Measurements from ENCODE around the gene CDK5. TPM values are rescaled to one million over a fixed set of nuclear protein-coding genes. Genes with fewer than 3 reads are reported as not detected.

The CDK5 gene
- total and polyA plus RNA-seq, 2 of the 13 experiments (the other 11 are each of a cell fraction or from before 2014, with no cell fraction given) = 16.4 to 21.3 TPM

DNA sequence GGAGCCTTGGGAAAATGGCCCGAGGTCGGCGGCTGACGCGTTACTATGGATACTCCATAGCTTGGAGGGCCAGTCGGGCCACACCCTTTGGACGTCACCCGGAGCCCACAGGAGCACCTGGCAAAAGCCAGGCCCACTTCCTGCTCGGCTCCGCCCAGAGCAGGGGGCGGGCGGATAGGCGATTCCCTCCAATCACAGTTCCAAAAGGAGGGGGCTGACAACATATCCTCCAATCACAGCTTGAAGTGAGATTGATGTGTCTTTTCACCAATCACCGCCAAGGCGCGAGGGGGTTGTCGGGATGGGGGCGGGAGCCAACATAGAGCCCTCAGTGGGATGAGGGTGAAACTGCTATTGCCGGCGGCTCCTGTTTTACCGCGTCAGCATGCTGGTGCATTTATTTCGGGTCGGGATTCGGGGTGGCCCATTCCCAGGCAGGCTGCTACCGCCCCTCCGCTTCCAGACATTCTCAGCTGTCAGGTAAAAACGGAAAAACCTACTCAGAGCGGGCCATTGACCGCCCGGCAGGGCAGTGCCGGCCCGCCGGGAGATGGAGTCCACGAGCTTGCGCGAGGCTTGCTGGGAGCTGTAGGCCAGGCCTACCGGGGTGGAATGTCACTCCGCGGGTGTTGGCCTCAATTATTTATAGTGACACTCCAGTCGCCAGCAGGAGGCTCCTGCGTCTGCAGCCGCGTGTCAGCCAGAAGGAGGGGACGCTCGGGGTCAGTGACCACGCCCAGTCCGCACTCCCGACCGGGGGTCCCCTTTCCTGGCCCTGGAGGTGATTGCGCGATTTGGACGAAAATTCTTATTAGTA lies 29.4 kb downstream of the CDK5 start, which contains the start of gene ABCB8 (continued):
- TF ChIP-seq PHF5A (CRISPR knock-in tag; IDR thresholded peaks at IDR 0.05; ENCODE audit: low read depth, unreplicated experiment) = peak; percentile 60
- TF ChIP-seq, protein P1, sequence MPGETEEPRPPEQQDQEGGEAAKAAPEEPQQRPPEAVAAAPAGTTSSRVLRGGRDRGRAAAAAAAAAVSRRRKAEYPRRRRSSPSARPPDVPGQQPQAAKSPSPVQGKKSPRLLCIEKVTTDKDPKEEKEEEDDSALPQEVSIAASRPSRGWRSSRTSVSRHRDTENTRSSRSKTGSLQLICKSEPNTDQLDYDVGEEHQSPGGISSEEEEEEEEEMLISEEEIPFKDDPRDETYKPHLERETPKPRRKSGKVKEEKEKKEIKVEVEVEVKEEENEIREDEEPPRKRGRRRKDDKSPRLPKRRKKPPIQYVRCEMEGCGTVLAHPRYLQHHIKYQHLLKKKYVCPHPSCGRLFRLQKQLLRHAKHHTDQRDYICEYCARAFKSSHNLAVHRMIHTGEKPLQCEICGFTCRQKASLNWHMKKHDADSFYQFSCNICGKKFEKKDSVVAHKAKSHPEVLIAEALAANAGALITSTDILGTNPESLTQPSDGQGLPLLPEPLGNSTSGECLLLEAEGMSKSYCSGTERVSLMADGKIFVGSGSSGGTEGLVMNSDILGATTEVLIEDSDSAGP (CRISPR knock-in tag; IDR thresholded peaks at IDR 0.05; ENCODE audit: borderline replicate concordance) = peak; percentile 71; the same call in 1 of the 2 replicates
- no peak for TF ChIP-seq U2AF1 (optimal IDR thresholded peaks at IDR 0.05; ENCODE audit: low read depth, low read length)
- TF ChIP-seq, protein P2, sequence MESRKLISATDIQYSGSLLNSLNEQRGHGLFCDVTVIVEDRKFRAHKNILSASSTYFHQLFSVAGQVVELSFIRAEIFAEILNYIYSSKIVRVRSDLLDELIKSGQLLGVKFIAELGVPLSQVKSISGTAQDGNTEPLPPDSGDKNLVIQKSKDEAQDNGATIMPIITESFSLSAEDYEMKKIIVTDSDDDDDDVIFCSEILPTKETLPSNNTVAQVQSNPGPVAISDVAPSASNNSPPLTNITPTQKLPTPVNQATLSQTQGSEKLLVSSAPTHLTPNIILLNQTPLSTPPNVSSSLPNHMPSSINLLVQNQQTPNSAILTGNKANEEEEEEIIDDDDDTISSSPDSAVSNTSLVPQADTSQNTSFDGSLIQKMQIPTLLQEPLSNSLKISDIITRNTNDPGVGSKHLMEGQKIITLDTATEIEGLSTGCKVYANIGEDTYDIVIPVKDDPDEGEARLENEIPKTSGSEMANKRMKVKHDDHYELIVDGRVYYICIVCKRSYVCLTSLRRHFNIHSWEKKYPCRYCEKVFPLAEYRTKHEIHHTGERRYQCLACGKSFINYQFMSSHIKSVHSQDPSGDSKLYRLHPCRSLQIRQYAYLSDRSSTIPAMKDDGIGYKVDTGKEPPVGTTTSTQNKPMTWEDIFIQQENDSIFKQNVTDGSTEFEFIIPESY (CRISPR knock-in tag; IDR thresholded peaks at IDR 0.05) = no peak
- TF ChIP-seq RARG (CRISPR knock-in tag; IDR thresholded peaks at IDR 0.05; ENCODE audit: low read depth) = no peak
- no peak for TF ChIP-seq GATA4 (IDR thresholded peaks at IDR 0.05; ENCODE audit: borderline replicate concordance, low read depth)
- TF ChIP-seq SETDB1 (CRISPR knock-in tag; IDR thresholded peaks at IDR 0.05; ENCODE audit: borderline replicate concordance) = no peak
- TF ChIP-seq ZFP41 (CRISPR knock-in tag; IDR thresholded peaks at IDR 0.05; ENCODE audit: borderline replicate concordance) = no peak
- TF ChIP-seq ZZZ3 (CRISPR knock-in tag; IDR thresholded peaks at IDR 0.05; ENCODE audit: borderline replicate concordance) = peak; percentile 66; the same call in 1 of the 2 replicates
- TF ChIP-seq, protein P3, sequence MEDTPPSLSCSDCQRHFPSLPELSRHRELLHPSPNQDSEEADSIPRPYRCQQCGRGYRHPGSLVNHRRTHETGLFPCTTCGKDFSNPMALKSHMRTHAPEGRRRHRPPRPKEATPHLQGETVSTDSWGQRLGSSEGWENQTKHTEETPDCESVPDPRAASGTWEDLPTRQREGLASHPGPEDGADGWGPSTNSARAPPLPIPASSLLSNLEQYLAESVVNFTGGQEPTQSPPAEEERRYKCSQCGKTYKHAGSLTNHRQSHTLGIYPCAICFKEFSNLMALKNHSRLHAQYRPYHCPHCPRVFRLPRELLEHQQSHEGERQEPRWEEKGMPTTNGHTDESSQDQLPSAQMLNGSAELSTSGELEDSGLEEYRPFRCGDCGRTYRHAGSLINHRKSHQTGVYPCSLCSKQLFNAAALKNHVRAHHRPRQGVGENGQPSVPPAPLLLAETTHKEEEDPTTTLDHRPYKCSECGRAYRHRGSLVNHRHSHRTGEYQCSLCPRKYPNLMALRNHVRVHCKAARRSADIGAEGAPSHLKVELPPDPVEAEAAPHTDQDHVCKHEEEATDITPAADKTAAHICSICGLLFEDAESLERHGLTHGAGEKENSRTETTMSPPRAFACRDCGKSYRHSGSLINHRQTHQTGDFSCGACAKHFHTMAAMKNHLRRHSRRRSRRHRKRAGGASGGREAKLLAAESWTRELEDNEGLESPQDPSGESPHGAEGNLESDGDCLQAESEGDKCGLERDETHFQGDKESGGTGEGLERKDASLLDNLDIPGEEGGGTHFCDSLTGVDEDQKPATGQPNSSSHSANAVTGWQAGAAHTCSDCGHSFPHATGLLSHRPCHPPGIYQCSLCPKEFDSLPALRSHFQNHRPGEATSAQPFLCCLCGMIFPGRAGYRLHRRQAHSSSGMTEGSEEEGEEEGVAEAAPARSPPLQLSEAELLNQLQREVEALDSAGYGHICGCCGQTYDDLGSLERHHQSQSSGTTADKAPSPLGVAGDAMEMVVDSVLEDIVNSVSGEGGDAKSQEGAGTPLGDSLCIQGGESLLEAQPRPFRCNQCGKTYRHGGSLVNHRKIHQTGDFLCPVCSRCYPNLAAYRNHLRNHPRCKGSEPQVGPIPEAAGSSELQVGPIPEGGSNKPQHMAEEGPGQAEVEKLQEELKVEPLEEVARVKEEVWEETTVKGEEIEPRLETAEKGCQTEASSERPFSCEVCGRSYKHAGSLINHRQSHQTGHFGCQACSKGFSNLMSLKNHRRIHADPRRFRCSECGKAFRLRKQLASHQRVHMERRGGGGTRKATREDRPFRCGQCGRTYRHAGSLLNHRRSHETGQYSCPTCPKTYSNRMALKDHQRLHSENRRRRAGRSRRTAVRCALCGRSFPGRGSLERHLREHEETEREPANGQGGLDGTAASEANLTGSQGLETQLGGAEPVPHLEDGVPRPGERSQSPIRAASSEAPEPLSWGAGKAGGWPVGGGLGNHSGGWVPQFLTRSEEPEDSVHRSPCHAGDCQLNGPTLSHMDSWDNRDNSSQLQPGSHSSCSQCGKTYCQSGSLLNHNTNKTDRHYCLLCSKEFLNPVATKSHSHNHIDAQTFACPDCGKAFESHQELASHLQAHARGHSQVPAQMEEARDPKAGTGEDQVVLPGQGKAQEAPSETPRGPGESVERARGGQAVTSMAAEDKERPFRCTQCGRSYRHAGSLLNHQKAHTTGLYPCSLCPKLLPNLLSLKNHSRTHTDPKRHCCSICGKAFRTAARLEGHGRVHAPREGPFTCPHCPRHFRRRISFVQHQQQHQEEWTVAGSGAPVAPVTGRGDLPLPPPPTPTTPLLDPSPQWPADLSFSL (CRISPR knock-in tag; IDR thresholded peaks at IDR 0.05) = no peak
- TF ChIP-seq CENPX (CRISPR knock-in tag; IDR thresholded peaks at IDR 0.05) = no peak
- TF ChIP-seq ZNF572 (CRISPR knock-in tag; IDR thresholded peaks at IDR 0.05) = no peak
- TF ChIP-seq REL (CRISPR knock-in tag; conservative IDR thresholded peaks at IDR 0.05) = no peak; the same call in 1 of the 2 replicates
- no peak for TF ChIP-seq ZNF724P (CRISPR knock-in tag; IDR thresholded peaks at IDR 0.05; ENCODE audit: borderline replicate concordance)
- TF ChIP-seq ZNF501 (CRISPR knock-in tag; IDR thresholded peaks at IDR 0.05) = peak; percentile 95
- TF ChIP-seq, protein P4, sequence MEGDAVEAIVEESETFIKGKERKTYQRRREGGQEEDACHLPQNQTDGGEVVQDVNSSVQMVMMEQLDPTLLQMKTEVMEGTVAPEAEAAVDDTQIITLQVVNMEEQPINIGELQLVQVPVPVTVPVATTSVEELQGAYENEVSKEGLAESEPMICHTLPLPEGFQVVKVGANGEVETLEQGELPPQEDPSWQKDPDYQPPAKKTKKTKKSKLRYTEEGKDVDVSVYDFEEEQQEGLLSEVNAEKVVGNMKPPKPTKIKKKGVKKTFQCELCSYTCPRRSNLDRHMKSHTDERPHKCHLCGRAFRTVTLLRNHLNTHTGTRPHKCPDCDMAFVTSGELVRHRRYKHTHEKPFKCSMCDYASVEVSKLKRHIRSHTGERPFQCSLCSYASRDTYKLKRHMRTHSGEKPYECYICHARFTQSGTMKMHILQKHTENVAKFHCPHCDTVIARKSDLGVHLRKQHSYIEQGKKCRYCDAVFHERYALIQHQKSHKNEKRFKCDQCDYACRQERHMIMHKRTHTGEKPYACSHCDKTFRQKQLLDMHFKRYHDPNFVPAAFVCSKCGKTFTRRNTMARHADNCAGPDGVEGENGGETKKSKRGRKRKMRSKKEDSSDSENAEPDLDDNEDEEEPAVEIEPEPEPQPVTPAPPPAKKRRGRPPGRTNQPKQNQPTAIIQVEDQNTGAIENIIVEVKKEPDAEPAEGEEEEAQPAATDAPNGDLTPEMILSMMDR (CRISPR knock-in tag; IDR thresholded peaks at IDR 0.05) = peak; percentile 85

Measured in HepG2 (cell line).